ENCODE results near the gene ANKRD9.

DNA sequence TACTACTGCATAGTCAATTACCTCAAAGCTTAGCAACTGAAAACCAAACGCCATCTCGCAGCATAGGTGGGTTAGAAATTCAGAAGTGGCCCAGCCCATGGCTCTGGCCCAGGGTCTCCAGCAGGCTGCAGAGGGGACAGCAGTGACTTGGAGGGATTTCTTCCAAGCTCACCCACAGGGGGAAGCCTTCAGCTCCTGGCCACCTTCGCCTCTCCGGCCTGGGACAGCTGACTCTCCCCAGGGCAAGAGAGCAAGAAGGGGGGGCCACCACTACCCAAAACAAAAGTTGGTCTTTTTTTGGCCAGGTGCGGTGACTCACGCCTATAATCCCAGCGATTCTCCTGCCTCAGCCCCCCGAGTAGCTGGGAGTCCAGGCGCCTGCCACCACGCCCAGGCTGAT, 32.2 kb upstream of the ANKRD9 start:
- TF ChIP-seq ZNF274 (IDR thresholded peaks at IDR 0.05; ENCODE audit: insufficient read depth, insufficient read length) (no peak), EZH2 (IDR thresholded peaks at IDR 0.05; ENCODE audit: borderline replicate concordance, control insufficient read depth, low read depth, low read length) (no peak), CEBPB (IDR thresholded peaks at IDR 0.05; ENCODE audit: borderline replicate concordance in 1 of 2, low read depth in 2 of 2, low read length in 2 of 2) (no peak), SP1 (IDR thresholded peaks at IDR 0.05; ENCODE audit: low read depth, low read length) (no peak), ZSCAN29 (IDR thresholded peaks at IDR 0.05) (no peak)
- TF ChIP-seq, protein P1, sequence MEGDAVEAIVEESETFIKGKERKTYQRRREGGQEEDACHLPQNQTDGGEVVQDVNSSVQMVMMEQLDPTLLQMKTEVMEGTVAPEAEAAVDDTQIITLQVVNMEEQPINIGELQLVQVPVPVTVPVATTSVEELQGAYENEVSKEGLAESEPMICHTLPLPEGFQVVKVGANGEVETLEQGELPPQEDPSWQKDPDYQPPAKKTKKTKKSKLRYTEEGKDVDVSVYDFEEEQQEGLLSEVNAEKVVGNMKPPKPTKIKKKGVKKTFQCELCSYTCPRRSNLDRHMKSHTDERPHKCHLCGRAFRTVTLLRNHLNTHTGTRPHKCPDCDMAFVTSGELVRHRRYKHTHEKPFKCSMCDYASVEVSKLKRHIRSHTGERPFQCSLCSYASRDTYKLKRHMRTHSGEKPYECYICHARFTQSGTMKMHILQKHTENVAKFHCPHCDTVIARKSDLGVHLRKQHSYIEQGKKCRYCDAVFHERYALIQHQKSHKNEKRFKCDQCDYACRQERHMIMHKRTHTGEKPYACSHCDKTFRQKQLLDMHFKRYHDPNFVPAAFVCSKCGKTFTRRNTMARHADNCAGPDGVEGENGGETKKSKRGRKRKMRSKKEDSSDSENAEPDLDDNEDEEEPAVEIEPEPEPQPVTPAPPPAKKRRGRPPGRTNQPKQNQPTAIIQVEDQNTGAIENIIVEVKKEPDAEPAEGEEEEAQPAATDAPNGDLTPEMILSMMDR (IDR thresholded peaks at IDR 0.05 in 2 of 3, conservative IDR thresholded peaks at IDR 0.05 in 1 of 3; ENCODE audit: control insufficient read depth in 2 of 3, extremely low read depth in 1 of 3, insufficient read depth in 1 of 3, low read depth in 3 of 3, low read length in 3 of 3): no peak
- TF ChIP-seq, protein P2, sequence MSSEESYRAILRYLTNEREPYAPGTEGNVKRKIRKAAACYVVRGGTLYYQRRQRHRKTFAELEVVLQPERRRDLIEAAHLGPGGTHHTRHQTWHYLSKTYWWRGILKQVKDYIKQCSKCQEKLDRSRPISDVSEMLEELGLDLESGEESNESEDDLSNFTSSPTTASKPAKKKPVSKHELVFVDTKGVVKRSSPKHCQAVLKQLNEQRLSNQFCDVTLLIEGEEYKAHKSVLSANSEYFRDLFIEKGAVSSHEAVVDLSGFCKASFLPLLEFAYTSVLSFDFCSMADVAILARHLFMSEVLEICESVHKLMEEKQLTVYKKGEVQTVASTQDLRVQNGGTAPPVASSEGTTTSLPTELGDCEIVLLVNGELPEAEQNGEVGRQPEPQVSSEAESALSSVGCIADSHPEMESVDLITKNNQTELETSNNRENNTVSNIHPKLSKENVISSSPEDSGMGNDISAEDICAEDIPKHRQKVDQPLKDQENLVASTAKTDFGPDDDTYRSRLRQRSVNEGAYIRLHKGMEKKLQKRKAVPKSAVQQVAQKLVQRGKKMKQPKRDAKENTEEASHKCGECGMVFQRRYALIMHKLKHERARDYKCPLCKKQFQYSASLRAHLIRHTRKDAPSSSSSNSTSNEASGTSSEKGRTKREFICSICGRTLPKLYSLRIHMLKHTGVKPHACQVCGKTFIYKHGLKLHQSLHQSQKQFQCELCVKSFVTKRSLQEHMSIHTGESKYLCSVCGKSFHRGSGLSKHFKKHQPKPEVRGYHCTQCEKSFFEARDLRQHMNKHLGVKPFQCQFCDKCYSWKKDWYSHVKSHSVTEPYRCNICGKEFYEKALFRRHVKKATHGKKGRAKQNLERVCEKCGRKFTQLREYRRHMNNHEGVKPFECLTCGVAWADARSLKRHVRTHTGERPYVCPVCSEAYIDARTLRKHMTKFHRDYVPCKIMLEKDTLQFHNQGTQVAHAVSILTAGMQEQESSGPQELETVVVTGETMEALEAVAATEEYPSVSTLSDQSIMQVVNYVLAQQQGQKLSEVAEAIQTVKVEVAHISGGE (CRISPR knock-in tag; IDR thresholded peaks at IDR 0.05): no peak

Measured in GM12878 (cell line).